ENCODE results near the gene ADAMTSL1.

ADAMTSL1 gene

DNA sequence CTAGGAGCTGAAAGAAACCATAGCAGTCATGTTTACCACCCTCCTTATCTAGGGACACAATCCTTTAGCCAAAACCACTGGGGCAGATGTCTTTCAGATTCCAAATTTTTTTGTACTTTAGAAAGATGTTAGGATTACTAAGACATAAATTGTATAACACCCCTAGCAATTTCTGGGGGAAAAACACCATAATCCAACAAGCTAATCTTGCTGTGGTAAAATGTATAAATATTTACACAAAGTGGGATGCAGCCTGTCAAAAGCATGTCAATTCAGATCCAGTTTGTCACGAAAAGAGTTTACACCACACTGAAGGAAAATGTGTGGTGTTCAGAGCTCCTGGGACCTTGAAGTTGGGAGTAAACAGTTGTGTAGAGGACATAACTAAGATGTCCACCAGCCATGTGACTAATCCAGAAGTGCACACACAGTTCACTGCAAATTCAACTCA lies 274.3 kb downstream of the ADAMTSL1 start:
- no peak for DNase-seq

DNA sequence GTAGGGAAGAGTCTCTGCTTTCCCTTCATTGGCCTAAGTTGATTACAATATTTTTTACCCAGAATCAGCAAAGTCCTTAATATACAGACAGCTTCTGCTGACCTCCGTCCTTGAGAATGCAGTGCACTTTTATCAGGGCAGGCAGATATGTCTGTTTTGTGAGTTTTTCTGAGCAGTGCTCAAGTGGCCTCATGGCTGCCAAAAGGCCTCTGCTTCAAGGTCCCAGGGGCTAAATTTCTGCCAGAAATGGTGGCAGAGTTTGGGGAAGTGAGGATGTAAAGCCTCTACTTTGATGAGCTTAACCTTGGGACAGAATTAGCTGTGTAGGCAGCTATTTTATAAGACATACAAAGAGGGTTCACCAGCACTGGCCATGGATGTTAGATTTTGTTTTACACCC lies 275.8 kb downstream of the ADAMTSL1 start:
- no peak for DNase-seq

DNA sequence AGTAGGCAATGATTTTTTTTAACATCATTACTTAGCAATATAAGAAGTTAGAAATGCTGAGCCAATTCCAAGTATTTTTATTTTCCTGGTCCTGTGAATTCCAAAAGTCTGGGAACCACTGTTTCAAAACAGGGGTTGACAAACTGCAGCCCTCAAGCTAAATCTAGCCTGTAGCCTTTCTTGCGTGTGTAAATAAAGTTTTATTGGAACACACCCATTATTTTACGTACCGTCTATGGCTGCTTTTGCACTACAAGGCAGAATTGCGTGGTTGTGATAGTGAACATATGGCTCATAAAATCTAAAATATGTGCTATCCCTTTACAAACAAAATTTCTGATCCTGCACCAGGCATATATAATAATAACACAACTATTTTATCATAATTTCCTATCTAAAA lies 280.0 kb downstream of the ADAMTSL1 start:
- no peak for DNase-seq

DNA sequence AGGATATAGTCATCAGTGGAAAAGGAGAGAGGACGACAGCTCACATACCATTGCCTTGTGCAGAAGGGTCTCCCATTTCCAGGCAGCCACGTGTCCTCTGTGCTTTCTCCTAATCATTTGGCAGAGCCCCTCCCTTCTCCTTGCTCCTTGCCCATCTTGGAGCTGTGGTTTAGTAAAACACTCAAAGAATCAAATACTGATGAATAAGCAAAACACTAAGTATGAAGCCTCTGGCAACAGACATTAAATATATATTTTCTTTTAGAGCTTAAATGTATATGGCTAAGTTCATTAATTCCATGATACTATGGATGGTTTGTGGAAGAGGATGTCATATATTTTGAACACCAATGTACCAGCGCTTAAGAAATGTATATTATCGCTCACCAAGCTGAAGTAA lies 280.6 kb downstream of the ADAMTSL1 start:
- DNase-seq: no peak

DNA sequence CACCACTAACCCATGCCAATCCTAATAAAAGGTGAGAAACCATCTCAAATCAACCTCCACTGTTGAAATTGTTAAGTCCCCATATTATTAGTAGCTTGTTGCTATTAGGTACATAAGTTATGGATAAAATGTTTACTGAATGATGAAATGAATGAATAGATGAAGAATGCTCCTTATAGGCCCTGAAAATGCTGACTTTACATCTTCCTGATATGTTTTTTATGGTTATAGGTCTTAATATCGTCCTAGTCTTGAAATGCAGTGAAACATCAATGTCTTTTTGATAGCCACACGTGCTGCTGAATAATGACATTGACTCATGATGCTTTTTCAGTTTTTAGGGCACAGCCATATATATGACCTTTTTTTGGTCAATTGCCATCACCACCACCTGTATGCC lies 281.3 kb downstream of the ADAMTSL1 start:
- DNase-seq: no peak

DNA sequence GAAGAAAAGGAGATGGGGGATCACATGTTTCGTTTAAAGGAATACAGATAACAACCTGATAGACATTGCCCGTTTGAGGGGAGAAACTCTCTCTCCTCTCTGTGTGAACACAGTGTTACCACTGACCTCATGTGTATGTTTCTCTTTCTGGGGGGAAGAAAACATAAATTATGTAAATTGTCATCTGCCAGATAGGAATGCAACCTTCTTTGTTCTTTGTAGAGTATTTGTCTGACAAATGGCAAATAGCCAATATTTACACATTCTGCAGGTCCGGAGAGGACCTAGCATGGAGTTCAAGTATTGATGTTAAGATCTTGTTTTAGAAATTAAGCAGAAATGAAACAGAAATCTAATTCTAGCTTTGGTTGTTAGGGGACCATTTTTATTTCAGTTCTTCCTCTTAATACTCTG lies 282.8 kb downstream of the ADAMTSL1 start:
- no peak for DNase-seq

DNA sequence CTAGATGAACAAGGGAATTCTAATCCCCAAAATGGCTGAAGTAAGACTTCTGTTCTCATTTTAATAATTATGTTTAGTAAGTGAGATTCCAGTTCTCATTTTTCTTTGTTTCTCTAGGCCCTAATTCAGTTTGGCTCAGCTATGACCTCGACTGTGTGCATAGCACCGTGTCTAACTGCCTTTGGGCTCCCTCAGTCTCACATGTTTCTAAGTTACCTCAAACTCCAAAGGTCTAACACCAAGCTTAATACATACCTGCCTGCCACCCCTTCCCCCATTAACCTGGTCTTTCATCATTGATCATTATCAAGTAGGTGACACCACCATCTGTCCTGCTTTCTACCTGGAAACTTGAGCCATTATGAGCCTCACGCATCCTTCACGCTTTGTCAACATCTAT lies 285.9 kb downstream of the ADAMTSL1 start:
- DNase-seq: no peak

DNA sequence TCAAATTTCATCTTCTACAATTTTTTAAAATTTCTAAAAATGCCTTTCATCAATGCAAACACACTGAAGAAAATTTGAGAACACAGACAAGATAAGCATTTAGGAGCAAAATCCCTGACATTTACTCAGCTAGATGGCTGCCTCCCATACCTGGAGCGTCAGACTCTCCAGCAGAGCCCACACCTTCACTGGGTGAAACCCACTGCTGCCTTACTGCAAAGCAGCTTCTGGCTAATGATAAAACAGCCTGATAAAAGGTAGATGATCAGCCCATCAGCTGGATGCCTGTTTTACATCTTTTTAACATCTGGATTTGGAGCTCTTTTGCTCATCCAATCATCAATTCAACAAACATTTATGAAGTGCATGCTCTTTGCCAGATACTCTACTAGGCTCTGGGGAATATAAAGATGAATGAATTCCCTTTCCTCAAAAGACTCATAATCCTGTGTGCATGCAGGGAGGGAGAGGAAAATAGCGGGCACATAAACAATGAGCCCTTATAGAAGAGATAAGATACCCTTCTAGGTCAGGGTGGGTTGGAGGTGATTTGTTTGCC lies 287.9 kb downstream of the ADAMTSL1 start:
- no peak for DNase-seq

DNA sequence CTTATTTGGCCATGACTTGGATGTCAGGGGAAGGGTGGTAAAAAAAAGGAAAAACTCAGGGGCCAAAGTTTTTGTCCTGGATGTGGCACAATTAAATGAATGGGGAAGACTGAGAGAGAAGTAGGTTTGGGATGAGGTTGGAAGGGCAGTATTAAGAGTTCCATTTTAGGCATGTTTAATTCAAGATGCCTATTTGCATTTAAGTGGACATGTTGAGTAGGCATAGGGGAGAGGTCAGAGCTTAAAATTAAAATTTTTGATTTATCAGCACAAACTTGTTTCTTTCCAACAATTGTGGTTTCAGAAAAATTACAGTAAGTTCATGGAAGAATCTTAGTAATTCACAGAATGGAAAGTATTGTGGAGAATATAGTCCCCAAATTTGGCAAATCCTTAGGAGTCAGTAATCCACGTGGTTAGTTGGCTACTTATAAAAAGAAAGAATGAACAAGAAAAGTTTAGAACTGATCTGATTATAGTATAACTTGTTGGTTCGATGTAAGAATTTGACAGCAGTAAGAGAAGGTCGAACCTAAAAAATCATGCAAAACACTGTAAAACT lies 293.1 kb downstream of the ADAMTSL1 start:
- no peak for DNase-seq

DNA sequence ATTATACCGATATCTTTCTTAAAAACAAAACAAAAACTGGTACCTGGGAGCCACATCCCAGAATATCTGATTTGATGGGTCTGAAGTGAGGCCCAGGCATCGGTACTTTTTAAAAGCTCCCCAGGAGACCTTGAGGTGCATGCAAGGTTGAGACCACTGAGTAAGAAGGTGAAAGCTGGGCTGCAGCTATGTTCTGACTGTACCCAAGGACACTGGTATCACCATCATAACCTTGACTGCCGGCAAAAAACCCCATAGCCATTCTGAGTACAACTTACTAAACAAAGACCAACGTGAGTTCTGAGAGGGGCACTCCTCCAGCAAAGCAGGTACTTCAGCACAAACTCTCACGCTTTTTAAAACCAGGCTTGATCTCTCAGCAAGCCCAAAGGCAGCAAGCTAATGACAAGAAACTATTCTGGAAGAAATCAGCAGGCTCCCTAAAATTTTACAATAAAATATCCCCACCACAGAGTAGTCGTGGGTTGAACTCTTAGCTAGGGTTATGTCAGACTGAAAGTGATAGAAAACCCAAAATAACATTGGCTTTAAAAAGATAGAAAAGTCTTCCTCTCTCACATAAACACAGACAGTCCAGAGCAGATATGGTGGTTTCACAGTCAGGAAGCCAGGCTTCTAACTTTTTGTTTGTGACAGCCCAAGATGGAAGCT lies 295.1 kb downstream of the ADAMTSL1 start:
- DNase-seq: no peak

DNA sequence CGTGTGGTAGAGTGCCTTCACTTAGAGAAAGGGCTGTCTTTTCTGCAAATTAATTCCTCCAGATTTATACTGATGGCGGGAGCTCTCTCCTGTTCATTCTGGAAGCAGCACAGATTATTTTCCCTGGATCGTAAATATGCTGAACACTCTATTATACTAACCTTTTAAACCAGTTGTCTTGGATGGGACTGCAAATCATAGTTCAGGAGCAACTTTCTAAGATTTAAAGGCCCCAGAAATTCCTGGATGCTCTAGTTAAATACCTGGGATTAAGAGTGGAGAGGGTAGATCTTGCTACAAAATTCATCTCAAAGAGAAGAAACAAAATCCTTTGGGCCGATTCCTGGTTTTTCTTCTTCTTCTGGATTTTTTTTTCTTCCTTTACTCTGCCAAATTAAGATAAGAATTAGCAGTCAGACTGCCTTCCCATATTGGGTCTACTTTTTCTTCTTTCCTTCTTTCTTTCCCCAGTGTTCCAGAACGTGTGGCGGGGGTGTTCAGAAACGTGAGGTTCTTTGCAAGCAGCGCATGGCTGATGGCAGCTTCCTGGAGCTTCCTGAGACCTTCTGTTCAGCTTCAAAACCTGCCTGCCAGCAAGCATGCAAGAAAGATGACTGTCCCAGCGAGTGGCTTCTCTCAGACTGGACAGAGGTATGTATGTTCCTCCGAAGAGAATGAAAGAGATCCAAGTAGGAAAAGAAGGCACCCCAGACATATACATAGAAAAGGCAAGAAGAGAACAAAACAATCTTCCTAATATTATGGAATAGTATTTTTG lies 296.4 kb downstream of the ADAMTSL1 start:
- no peak for DNase-seq

DNA sequence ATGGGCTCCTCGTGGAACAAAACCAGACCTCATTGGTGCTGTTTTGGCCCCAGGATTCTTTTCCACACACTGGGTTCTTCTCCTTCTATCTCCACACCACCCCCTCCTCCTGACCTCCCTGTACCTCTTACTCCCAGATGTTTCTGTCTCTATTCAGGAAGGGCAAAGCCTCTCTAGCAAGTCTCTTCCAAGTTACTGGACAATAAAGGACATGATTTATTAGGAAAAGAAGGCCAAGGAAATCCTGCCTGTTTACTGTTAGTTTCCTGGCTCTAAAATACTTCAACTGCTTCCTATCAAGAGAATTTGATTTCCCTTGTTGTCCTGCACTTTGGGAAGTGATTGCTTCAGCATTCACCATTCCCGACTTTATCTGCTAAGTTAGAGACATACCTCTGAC lies 297.1 kb downstream of the ADAMTSL1 start:
- DNase-seq: no peak

DNA sequence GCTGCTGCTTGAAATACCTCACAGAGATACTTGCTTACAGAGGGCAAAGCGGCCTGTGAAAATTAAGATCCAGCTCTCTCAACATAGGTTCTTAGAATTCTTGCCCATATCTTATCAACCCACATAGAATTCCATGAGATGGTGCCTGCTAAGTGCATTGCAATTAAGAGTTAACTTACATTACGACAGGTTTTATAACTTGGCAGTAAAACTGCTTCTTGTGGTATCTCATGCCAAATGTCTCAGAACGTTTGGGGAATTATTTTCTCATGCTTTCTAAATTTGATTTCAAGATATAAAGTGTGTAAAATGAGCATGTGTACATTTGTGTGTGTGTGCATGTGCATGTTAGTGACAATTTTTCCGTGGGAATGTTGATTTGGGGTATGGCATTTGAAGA lies 297.8 kb downstream of the ADAMTSL1 start:
- DNase-seq: no peak

DNA sequence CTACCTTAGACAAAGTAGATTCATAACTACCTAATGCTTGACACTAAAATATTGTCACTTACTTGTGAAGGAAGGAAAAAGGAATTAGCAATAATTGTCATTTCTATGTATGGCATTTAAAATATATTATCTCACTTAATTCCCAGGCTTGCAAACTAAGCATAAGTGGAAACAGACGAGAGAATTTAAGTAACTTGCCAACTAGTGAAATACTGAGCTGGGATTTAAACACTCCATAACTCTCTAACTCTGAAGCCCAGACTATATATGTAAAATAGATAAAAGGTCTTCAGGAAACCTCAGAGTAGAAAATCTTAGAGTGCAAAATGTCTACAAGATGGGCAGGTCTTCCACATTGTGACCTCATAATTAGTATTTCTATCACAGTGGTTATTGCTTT lies 301.3 kb downstream of the ADAMTSL1 start:
- no peak for DNase-seq

DNA sequence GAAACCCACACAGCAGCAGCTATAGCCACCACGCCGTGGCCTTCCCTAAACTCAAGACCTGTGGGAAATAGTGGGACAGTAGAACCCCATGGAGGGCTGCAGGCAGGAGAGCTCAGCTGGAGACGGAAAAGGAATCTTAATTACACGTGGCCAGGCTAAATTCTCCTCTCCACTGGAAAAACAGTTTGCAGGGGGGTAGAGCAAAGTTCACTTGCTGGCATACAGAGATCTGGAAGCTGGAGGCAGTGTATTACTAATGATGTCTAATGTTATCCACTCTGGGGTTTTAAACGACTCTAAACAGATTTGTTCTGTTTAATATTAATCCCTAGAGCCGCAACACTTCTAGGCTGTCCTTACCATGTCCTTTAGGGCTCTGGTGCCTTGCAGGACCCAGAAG lies 302.0 kb downstream of the ADAMTSL1 start:
- no peak for DNase-seq

DNA sequence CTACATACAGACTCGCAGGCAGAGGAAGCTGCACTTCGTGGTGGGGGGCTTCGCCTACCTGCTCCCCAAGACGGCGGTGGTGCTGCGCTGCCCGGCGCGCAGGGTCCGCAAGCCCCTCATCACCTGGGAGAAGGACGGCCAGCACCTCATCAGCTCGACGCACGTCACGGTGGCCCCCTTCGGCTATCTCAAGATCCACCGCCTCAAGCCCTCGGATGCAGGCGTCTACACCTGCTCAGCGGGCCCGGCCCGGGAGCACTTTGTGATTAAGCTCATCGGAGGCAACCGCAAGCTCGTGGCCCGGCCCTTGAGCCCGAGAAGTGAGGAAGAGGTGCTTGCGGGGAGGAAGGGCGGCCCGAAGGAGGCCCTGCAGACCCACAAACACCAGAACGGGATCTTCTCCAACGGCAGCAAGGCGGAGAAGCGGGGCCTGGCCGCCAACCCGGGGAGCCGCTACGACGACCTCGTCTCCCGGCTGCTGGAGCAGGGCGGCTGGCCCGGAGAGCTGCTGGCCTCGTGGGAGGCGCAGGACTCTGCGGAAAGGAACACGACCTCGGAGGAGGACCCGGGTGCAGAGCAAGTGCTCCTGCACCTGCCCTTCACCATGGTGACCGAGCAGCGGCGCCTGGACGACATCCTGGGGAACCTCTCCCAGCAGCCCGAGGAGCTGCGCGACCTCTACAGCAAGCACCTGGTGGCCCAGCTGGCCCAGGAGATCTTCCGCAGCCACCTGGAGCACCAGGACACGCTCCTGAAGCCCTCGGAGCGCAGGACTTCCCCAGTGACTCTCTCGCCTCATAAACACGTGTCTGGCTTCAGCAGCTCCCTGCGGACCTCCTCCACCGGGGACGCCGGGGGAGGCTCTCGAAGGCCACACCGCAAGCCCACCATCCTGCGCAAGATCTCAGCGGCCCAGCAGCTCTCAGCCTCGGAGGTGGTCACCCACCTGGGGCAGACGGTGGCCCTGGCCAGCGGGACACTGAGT lies 303.2 kb downstream of the ADAMTSL1 start:
- no peak for DNase-seq

DNA sequence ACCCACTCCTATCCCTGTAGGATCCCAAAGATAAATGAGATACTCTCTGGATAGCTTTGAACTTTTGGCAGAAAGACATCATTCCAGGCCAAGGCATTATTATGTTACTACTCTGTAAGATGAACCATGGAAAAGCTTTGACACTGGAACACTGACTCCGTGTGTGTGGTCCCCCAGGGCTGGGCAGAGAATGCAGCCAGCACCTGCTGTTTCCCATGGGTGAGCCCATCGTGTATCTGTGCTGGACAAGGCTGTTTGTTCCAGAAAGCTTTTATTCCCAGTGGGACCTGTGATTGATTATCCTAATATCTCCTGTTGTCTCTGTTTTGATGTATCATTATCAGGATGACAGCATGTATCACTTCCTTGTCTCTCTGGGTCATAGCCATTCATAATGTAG lies 304.2 kb downstream of the ADAMTSL1 start:
- DNase-seq: no peak

DNA sequence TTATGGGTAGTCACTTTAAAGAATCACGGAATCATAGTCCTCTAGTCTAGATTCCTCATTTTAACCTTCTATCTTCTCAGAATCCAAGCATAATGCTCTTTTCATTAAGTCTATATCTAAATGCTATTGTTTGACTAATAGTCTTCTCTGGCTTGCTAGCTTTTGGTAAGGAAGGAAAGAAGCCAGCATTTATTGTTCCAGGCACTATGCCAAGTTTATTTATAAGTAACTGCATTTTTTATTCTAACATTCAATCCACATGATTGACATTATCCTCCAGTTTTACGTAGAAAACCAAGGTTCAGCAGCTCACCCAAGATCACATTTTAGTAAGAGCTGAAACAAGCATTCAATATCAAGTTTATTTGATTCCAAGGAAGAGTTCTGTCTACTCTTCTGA lies 304.9 kb downstream of the ADAMTSL1 start:
- DNase-seq: no peak

DNA sequence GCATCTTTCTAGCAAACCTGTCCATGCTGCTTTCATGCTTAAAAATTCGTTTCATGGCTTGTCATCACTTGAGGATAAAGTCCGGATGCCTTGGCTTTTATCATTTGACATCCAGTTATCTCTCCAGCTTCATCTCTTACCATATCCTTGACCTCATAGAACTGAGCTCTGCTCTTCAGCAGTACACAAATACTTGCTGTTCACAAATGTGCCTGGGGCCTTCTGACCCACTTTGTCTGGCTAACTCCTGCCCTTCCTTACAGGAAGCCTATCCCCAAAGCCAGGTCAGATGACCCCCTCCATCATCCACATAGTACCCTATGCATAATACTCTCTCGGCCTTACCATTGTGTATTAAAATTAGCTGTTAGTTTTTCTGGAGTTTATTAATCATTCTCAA lies 310.0 kb downstream of the ADAMTSL1 start:
- no peak for DNase-seq

DNA sequence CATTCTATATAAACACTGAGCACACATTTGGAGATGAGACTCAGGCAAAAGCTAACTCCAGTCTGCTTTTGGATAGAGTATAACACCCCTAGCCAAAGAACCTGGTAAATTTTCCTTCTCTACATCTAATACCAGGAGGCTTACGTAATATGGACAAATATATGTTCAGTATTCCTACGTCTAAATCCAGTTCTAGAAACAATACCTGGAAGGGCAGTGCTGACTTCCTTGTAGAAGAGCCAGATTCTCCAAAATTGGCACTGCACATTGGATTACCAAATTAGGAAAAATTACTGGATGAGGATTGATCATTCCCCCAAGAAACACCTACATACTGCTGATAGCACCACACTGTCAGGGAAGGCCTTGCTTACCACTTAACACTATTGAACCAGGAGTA lies 311.7 kb downstream of the ADAMTSL1 start:
- DNase-seq: no peak

DNA sequence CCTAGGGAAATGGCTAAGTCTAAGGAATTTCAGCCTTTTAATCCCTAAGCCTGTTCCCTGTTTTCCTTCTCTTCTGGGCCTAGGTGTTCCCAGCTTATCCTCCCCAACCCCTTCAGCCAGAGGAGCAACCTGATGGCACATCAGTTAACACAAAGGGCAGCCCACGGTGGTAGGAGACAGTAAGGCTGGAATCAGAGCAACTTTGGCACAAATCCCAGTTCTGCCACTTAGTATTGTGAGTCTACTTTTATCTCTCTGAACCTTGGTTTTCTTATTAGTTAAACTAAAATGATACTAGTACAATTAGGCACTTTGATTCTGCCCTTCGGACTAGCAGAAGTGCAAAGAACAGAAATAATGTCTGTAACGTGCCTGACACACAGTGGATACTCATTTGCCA lies 312.2 kb downstream of the ADAMTSL1 start:
- DNase-seq: no peak

DNA sequence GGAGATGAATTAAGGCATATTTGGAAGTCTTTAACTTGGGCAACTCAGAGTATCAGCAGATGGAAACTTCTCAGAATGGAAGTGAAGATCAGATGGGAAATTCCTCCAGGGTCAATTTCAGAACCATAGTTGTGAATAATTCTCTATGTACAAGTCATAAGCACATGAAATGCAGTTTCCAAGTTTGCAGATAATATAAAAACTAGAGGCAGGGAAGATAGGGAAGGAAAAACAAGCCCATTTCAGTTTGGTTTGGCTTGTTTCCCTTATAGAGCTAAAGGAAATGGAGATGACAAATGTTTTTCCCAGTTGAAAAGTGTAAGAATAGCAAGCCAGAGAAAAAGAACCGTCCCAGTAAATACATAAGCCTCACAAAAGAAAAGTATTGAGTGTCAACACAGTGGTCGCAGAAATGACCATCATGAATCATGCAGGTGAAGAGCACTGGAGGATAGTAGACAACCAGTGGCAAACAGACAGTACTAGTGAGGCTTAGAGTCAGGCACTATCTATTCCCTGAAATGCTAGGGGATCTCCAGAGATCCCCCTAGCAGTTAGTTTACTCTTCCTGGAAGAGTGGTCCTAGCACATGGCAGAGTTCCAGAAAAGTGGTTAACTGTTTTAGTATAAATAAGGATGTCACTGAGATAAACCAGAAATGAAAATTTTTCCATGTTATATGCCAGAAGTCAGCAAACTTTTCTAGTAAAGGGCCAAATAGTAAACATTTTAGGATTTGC lies 313.1 kb downstream of the ADAMTSL1 start:
- no peak for DNase-seq

All from NCI-H187 treated with DMSO at 0.1 percent for 48 hours (cell line).